Omental fat pad (tissue), 4 donors: ENCODE results near the gene SLC2A2. TPM values are rescaled to one million over a fixed set of nuclear protein-coding genes. Genes with fewer than 3 reads are reported as not detected.

Experiments used
- ATAC-seq: fragments of 150-250 bp; one replicate; pipeline ENCODE4 v1.9.1; 2016; ENCODE audit warnings: mild to moderate bottlenecking, moderate library complexity; ENCODE audit not compliant: low FRiP score
- DNase-seq: peaks from one replicate; pipeline ENCODE4 v3.0.0-alpha.2; 2019; ENCODE audit warnings: low spot score
- total RNA-seq, 4 donors: library from RNA; depleted of rRNA; stranded (reverse); fragments of >200 nt; gene quantifications; one replicate each; pipeline ENCODE4 v1.1.0, GENCODE V29; 2016
- TF ChIP-seq, protein P1 (sequence below), 3 donors: fragments of 450-650 bp; IDR thresholded peaks; one replicate each; pipeline ENCODE4 v1.5.1; 2016 to 2017; ENCODE audit warnings: antibody characterized with exemption in 3 of 3, mild to moderate bottlenecking in 3 of 3, moderate library complexity in 2 of 3

Gene SLC2A2
- total RNA-seq, 4 donors from 2014 or later: not detected

GRCh38 chr3:170991664-170992063 lies 34.9 kb downstream of the SLC2A2 start:
- TF ChIP-seq, protein P1, sequence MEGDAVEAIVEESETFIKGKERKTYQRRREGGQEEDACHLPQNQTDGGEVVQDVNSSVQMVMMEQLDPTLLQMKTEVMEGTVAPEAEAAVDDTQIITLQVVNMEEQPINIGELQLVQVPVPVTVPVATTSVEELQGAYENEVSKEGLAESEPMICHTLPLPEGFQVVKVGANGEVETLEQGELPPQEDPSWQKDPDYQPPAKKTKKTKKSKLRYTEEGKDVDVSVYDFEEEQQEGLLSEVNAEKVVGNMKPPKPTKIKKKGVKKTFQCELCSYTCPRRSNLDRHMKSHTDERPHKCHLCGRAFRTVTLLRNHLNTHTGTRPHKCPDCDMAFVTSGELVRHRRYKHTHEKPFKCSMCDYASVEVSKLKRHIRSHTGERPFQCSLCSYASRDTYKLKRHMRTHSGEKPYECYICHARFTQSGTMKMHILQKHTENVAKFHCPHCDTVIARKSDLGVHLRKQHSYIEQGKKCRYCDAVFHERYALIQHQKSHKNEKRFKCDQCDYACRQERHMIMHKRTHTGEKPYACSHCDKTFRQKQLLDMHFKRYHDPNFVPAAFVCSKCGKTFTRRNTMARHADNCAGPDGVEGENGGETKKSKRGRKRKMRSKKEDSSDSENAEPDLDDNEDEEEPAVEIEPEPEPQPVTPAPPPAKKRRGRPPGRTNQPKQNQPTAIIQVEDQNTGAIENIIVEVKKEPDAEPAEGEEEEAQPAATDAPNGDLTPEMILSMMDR (IDR thresholded peaks at IDR 0.05): no peak
- no peak for ATAC-seq
- no peak for DNase-seq

DNA sequence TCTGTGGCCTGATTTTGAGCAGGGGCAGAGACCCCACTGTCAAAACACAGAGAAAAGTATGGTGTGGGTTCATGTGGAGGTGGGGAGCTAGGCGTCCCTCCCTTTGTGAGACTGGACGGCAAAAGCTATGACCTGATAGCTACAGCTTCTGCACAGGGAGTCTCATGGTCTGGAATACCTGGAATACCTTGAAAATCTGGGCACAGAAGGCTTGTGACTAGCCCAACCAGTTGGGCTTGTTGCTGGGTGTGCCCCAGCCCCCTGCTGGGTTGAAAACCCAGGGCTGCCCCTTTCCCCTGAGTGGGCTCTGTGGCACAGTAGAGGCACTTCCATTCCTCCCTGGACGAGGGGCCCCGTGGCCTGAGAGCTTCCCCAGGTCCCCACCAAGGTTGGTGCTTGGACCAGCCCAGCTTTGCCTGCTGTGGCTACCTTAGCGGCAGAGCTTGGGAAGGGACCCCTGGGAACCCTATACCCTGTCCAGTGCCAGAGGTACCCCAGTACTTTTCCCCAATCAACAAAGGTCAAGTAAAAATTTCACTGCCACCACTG lies 37.3 kb downstream of the SLC2A2 start:
- ATAC-seq (no peak), DNase-seq (no peak)
- TF ChIP-seq, protein P1 (IDR thresholded peaks at IDR 0.05): no peak

DNA sequence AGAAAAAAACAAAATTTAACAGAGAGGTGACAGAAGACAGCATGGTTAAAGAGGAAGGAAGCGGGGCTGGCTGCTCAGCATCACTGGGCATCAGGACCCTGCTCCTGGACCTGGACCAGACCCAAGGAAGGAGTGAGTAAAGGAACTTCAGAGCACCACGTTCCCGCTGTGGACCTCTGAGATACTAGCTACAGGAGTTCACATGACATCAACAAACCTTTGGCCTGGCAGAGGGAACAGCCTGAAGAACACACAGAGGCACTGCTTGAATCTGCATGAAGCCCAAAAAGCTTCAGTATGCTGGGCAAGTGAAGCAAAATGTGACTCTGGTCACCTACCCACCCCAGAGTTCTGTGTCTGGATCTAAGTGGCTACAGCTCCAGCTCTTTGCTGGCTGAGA lies 38.1 kb downstream of the SLC2A2 start:
- TF ChIP-seq, protein P1 (IDR thresholded peaks at IDR 0.05): no peak
- DNase-seq (no peak), ATAC-seq (no peak)

GRCh38 chr3:170985304-170985703 lies 41.2 kb downstream of the SLC2A2 start:
- no peak for DNase-seq
- ATAC-seq: no peak
- TF ChIP-seq, protein P1 (IDR thresholded peaks at IDR 0.05): no peak

DNA sequence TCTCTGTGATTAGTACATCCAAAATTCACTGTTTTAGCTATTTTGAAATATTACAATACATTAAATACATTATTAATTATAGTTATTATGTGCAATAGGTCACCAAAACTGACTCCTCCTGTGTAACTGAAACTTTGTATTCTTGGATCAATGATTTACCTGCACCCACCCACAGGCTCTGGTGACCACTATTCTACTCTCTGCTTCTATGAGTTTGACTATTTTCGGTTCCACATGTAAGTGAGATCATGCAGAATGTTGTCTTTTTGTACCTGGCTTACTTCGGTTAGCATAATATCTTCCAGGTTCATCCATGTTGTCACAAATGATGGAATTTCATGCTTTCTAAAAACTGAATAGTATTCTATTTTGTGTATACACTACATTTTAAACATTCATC lies 43.8 kb downstream of the SLC2A2 start:
- ATAC-seq: no peak
- DNase-seq: no peak
- TF ChIP-seq, protein P1 (IDR thresholded peaks at IDR 0.05): no peak

GRCh38 chr3:170980399-170980798 lies 46.1 kb downstream of the SLC2A2 start:
- TF ChIP-seq, protein P1 (IDR thresholded peaks at IDR 0.05): no peak
- DNase-seq (no peak), ATAC-seq (no peak)

- DNase-seq: no peak
- ATAC-seq: no peak
- TF ChIP-seq, protein P1 (IDR thresholded peaks at IDR 0.05): no peak
Observed at GRCh38 chr3:170977949-170978745, 48.4 kb downstream of the SLC2A2 start.
